NCI-H2196 (cell line): ENCODE results near the gene MAP3K2.
A peak's percentile ranks its signal among the peaks of the same experiment; 100 is the strongest.

ENCODE experiments used
- DNase-seq: peaks from one replicate; lab custom pipeline; 2025; ENCODE audit not compliant: unreplicated experiment; lab: John Stamatoyannopoulos, UW

The MAP3K2 gene

GRCh38 chr2:127407661-127408003, 19.9 kb upstream of the MAP3K2 start:
- DNase-seq: no peak

DNA sequence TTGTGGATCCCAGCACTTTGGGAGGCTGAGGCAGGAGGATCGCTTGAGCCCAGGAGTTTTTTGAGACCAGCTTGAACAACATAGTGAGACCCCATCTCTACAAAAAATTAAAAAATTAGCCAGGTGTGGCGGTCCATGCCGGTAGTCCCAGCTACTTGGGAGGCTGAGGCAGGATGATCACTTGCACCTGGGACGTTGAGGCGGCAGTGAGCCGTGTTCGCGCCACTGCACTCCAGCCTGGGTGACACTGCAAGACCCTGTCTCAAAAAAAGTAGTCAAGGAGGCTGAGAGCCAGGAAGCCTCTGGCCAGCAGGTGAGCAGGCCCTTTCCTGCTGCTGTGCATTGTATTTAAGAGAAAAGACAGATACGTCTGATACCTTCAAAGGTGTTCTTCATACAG, 19.3 kb upstream of the MAP3K2 start:
- DNase-seq: no peak

- DNase-seq: no peak
Measured at GRCh38 chr2:127406454-127406853, 18.7 kb upstream of the MAP3K2 start.

DNA sequence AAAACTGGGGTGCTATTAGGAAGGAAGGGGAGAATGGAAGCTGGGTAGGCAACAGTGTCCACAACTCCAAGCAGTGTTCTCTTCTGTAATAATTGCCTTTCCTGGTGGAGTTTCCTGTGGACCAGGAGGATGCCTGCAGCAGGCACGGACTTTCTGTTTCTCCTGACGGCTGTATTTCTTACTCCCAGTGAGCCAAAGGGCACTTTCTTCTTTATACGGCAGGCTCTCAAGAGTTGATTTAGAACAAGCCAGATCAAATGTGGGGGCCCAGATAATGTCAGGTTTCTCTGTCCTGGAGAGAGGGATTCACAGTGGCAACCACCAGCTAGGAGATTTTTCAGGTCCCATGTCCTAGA, 17.5 kb upstream of the MAP3K2 start:
- DNase-seq: no peak

GRCh38 chr2:127404466-127405254, 16.9 kb upstream of the MAP3K2 start:
- no peak for DNase-seq

GRCh38 chr2:127403460-127403859, 15.7 kb upstream of the MAP3K2 start:
- no peak for DNase-seq

DNA sequence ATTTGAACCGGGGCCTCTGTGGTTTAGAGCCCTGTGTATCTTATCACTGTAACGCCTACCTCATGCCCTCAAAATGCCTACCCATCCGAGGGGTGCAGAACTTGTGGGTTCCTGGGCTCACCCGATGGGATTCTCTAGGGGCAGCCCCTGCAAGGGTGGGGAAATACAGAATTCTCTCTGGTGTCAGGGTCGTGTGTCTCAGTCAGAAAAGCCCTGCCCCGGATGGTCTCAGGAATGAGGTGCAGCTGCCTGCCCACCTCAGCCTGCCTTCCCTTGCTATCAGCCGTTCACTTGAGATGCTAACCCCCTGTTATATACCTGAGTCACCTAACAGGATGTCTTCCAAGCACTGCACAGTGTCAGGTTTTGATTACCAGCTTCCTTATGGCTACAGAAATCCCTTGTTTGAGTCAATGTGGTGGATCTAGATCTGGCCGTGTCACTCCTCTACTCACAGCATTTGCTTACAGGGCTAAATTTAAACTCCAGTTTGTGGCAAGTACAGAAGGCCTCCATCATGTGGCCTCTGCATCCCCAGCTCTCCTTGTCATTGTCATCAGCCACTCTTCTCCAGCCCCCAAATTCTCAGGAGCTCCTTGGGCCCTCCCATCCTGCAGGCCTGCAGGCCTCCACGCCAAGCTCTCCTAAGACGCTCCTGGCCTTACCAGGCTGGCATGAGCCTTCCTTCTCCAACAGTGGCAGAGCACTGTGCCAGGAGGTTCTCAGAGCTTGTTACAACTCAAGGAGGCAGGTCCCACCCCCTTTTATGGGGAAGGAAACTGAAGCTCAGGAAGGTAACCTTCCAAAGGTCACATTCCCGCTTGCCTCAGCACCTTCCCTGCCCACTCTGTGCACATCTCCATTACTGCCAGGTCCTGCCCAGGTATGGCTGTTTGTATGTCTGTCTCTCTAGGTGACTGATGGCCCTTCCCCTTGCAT, 14.3 kb upstream of the MAP3K2 start:
- DNase-seq: no peak

- peak; percentile 33 for DNase-seq
Measured at GRCh38 chr2:127400897-127401756, 13.4 kb upstream of the MAP3K2 start.

- no peak for DNase-seq
Measured at GRCh38 chr2:127400533-127400896, 12.7 kb upstream of the MAP3K2 start.

- peak; percentile 86 for DNase-seq
Measured at GRCh38 chr2:127398239-127398590, 10.4 kb upstream of the MAP3K2 start.

GRCh38 chr2:127397568-127398238, 9.9 kb upstream of the MAP3K2 start:
- no peak for DNase-seq

DNA sequence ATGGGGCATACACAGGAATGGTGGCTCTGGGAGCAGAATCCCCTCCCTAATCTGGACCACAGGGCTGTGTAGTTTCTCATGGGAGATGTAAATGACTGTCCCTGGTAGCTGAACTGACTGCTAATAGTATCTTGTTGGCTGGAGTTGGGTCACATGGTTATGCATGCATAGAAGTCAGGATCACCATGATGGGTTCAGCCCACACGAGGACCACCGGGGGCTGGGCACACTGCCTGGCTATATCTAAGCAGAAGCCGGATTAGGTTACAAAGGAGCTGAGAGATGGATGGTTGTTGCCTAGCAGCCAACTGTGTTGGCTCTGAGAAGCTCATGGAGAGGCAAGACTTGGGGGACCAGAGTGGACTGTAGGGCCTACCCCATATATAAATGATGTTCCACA, 6.7 kb upstream of the MAP3K2 start:
- no peak for DNase-seq

- DNase-seq: no peak
Measured at GRCh38 chr2:127392828-127393578, 5.2 kb upstream of the MAP3K2 start.

- no peak for DNase-seq
Measured at GRCh38 chr2:127392133-127392827, 4.5 kb upstream of the MAP3K2 start.

GRCh38 chr2:127389778-127390435, 2.1 kb upstream of the MAP3K2 start:
- DNase-seq: no peak

- DNase-seq: no peak
Measured at GRCh38 chr2:127388423-127389164, 819 bp upstream of the MAP3K2 start.

GRCh38 chr2:127386764-127387654, 766 bp downstream of the MAP3K2 start:
- DNase-seq: peak; percentile 86
